Kidney (tissue), 14 donors: Measurements from ENCODE around the gene GSTA3. TPM values are rescaled to one million over a fixed set of nuclear protein-coding genes. Genes with fewer than 3 reads are reported as not detected.
"Not testable (repeated sequence)": the region's sequence is repeated elsewhere in the genome, so short reads cannot be mapped to it uniquely, and the experiment has no call there.

Source experiments
- DNase-seq, 5 donors: peaks; one replicate each; pipeline ENCODE4 v3.0.0-alpha.2; 2013 to 2020
- FAIRE-seq: peaks from 2 replicates; lab custom pipeline; 2012; peaks lifted over from hg19 to GRCh38; lab: Jason Lieb, UNC
- H3K27ac ChIP-seq, 2 donors: one replicate each; pipeline ENCODE4 v1.7.0; 2013; ENCODE audit warnings: low read depth in 2 of 2, low read length in 2 of 2, inconsistent platforms in 1 of 2
- H3K27me3 ChIP-seq: one replicate; pipeline ENCODE4 v1.7.1; 2013; ENCODE audit warnings: low read length, inconsistent platforms; ENCODE audit not compliant: control insufficient read depth, insufficient read depth
- H3K36me3 ChIP-seq, 3 donors: one replicate each; pipeline versions ENCODE4 v1.7.0 to v1.7.1; 2013; ENCODE audit warnings: low read length in 3 of 3, control low read depth in 1 of 3, inconsistent platforms in 1 of 3; ENCODE audit not compliant: insufficient read depth in 3 of 3, control insufficient read depth in 2 of 3
- H3K4me1 ChIP-seq, 3 donors: one replicate each; pipeline versions ENCODE4 v1.7.0 to v1.7.1; 2013; ENCODE audit warnings: low read length in 3 of 3, inconsistent platforms in 1 of 3, low read depth in 1 of 3; ENCODE audit not compliant: control insufficient read depth in 2 of 3, insufficient read depth in 2 of 3
- H3K4me3 ChIP-seq, 3 donors: one replicate each; pipeline versions ENCODE4 v1.7.0 to v1.8.1; 2013; ENCODE audit warnings: low read length in 3 of 3, control low read depth in 1 of 3, inconsistent platforms in 1 of 3
- H3K9ac ChIP-seq, 3 donors: one replicate each; pipeline versions ENCODE4 v1.7.0 to v1.7.1; 2013; ENCODE audit warnings: low read length in 3 of 3, control low read depth in 1 of 3, inconsistent platforms in 1 of 3
- H3K9me3 ChIP-seq, 3 donors: one replicate each; pipeline versions ENCODE4 v1.7.0 to v1.7.1; 2013; ENCODE audit warnings: low read length in 3 of 3, control low read depth in 1 of 3, inconsistent platforms in 1 of 3; ENCODE audit not compliant: control insufficient read depth in 2 of 3, insufficient read depth in 1 of 3
- intact Hi-C: fragments of 100-400 bp; cut with DNase I; formaldehyde crosslinking; loops from one replicate; pipeline ENCODE4 v1.11.1; 2022
- polyA plus RNA-seq: library from polyadenylated mRNA; stranded (reverse); fragments of 350-450 nt; fragmentation: Illumina TruSeq; extraction: RNeasy Lipid Tissue Mini Kit (QIAGEN cat#74804); gene quantifications from one replicate; pipeline ENCODE4 v1.2.3, GENCODE V29; 2014; ENCODE audit warnings: low read depth, low replicate concordance; ENCODE audit not compliant: insufficient read depth
- total RNA-seq: library from RNA; stranded (reverse); fragmentation: NEBNext Ultra II Directional; extraction: Animal tissue kit (Norgen Biotek cat#: 25700); gene quantifications from one replicate; pipeline ENCODE4 v1.2.1, GENCODE V29; 2021
- TF ChIP-seq, protein P1 (sequence below): IDR thresholded peaks from 3 replicates; pipeline ENCODE4 v1.5.1; 2012; ENCODE audit warnings: mild to moderate bottlenecking, moderate library complexity, borderline replicate concordance; ENCODE audit not compliant: insufficient read depth; ENCODE audit errors: extremely low read depth
- donor health status: control.
- donor health status: control.
- donor health status: control.
- donor health status: control.
- donor health status: control.
- donor health status: DM: yes; HTN: yes; CAD: no.
- donor health status: Normal renal cell carcinoma (clear cell type).

The GSTA3 gene
- total and polyA plus RNA-seq, 2 donors from 2014 or later, result not detected

- no peaks in the 10 kb centered on the region for H3K36me3 ChIP-seq
- intact Hi-C loops, result no loop called here
- no peak overlapping the region for H3K4me3 ChIP-seq
- H3K9ac ChIP-seq, result no peak overlapping the region
- no peak for DNase-seq
- H3K27me3 ChIP-seq, result no peaks in the 10 kb centered on the region
- no peak overlapping the region for H3K27ac ChIP-seq
- no peaks in the 10 kb centered on the region for H3K4me1 ChIP-seq
- H3K9me3 ChIP-seq, result no peaks in the 10 kb centered on the region
- TF ChIP-seq, protein P1, sequence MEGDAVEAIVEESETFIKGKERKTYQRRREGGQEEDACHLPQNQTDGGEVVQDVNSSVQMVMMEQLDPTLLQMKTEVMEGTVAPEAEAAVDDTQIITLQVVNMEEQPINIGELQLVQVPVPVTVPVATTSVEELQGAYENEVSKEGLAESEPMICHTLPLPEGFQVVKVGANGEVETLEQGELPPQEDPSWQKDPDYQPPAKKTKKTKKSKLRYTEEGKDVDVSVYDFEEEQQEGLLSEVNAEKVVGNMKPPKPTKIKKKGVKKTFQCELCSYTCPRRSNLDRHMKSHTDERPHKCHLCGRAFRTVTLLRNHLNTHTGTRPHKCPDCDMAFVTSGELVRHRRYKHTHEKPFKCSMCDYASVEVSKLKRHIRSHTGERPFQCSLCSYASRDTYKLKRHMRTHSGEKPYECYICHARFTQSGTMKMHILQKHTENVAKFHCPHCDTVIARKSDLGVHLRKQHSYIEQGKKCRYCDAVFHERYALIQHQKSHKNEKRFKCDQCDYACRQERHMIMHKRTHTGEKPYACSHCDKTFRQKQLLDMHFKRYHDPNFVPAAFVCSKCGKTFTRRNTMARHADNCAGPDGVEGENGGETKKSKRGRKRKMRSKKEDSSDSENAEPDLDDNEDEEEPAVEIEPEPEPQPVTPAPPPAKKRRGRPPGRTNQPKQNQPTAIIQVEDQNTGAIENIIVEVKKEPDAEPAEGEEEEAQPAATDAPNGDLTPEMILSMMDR, result no peak
- FAIRE-seq, result no peak
These were observed 51.1 kb downstream of the GSTA3 start for GRCh38 chr6:52858416-52858815.

DNA sequence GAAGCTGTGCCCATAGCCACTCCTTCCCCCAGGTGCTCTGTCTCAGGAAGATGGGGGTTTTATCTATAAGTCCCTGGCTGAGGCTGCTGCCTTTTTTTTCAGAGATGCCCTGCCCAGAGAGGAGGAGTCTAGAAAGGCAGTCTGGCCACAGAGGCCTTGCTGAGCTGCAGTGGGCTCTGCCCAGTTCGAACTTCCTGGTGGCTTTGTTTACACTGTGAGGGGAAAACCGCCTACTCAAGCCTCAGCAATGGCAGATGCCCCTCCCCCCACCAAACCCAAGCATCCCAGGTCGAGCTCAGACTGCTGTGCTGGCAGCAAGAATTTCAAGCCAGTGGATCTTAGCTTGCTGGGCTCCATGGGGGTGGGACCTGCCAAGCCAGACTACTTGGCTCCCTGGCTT lies 53.4 kb downstream of the GSTA3 start:
- DNase-seq, result peak; percentile 20 to 73 (median 43)
- FAIRE-seq, H3K4me1 ChIP-seq, H3K9me3 ChIP-seq, H3K27ac ChIP-seq, H3K4me3 ChIP-seq, H3K9ac ChIP-seq, H3K27me3 ChIP-seq, intact Hi-C loops, H3K36me3 ChIP-seq: not testable (repeated sequence)

GRCh38 chr6:52849137-52849536 lies 60.4 kb downstream of the GSTA3 start:
- intact Hi-C loops, result no loop called here

More at GRCh38 chr6:52849137-52849536, 60.4 kb downstream of the GSTA3 start:
- Histone ChIP-seq H3K9me3 (no peaks in the 10 kb centered on the region), H3K27ac (no peak overlapping the region), H3K4me1 (no peaks in the 10 kb centered on the region), H3K27me3 (no peaks in the 10 kb centered on the region), H3K36me3 (no peaks in the 10 kb centered on the region), H3K4me3 (no peak overlapping the region), H3K9ac (no peak overlapping the region)
- no peak for DNase-seq
- TF ChIP-seq, protein P1, result no peak
- FAIRE-seq, result no peak

Other genes with a start within 250 kb of the GSTA3 start
- gene TMEM14A, start 238.6 kb downstream of the GSTA3 start, total RNA-seq, result 23.8 TPM
- 48.8 TPM for gene TMEM14A, start 238.6 kb downstream of the GSTA3 start, polyA plus RNA-seq
- 0.28 TPM for gene GSTA2, start 146.2 kb downstream of the GSTA3 start, total RNA-seq
- 133 TPM for gene GSTA2, start 146.2 kb downstream of the GSTA3 start, polyA plus RNA-seq
- 1.3 TPM for gene GSTA1, start 105.9 kb downstream of the GSTA3 start, total RNA-seq
- gene GSTA1, start 105.9 kb downstream of the GSTA3 start, polyA plus RNA-seq, result 725 TPM
- gene GSTA5, start 68.9 kb downstream of the GSTA3 start, total RNA-seq, result not detected
- gene GSTA5, start 68.9 kb downstream of the GSTA3 start, polyA plus RNA-seq, result not detected
- gene GSTA4, start 85.6 kb upstream of the GSTA3 start, total RNA-seq, result 17.4 TPM
- 47.4 TPM for gene GSTA4, start 85.6 kb upstream of the GSTA3 start, polyA plus RNA-seq
- gene CILK1, start 152.1 kb upstream of the GSTA3 start, total RNA-seq, result 8.6 TPM
- gene CILK1, start 152.1 kb upstream of the GSTA3 start, polyA plus RNA-seq, result 2.5 TPM
- gene FBXO9, start 155.7 kb upstream of the GSTA3 start, total RNA-seq, result 94.7 TPM
- gene FBXO9, start 155.7 kb upstream of the GSTA3 start, polyA plus RNA-seq, result 45.2 TPM
- gene GCM1, start 239.1 kb upstream of the GSTA3 start, total RNA-seq, result 0.72 TPM
- 0.37 TPM for gene GCM1, start 239.1 kb upstream of the GSTA3 start, polyA plus RNA-seq